Measurements from ENCODE around the gene RFC4.

Gene RFC4

DNA sequence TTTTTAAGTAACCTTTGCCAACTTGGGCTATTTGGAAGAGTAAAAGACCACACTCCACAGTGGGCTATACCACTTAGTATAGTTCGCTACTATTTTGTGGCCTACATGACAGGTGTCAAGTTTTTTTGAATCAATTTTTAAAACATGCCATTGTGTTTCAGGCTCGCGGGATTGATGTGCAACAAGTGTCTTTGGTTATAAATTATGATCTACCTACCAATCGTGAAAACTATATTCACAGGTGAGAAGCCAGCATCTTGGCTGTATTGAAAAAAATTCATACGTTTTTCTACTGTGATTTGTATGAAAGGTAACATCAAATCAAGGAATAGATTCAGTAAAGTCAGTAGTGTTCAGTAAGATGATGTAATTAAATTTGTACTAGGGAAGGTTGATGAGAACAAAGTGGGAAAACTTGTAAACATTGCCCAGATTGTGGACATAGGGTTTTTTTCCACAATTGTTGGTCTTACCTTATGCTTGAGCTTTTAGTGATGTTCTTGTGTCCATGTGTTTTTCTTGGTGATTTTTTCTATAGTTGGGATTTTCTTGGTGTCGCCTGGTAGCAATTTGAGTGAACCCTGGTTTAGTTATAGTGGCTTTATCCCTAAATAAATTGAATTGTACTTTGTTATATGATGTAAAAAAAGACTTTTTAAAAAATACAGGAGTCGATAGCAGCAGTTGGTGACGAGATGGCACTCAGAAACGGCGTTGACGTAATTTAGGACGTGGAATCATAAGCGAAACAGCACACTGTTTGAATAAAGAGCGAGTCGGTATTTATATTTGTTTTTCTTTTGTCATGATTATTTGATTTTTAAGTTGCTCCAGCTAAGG lies 18.4 kb downstream of the RFC4 start:
- DNase-seq (ENCODE audit: low read depth), result no peak

DNA sequence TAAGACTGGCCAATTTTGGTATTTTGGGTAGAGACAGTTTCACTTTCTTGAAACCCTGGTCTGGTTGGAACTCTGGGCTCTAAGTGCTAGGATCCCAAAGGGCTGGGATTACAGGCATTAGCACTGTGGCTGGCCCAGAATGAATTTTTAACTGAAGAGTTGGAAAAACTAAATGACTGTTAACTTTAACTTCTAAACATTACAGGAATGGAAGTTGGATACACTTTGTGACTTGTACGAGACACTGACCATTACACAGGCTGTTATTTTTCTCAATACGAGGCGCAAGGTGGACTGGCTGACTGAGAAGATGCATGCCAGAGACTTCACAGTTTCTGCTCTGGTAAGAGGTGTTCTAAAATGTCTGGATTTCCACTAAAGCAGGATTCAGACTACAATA lies 19.4 kb downstream of the RFC4 start:
- DNase-seq (ENCODE audit: low read depth), result no peak

DNA sequence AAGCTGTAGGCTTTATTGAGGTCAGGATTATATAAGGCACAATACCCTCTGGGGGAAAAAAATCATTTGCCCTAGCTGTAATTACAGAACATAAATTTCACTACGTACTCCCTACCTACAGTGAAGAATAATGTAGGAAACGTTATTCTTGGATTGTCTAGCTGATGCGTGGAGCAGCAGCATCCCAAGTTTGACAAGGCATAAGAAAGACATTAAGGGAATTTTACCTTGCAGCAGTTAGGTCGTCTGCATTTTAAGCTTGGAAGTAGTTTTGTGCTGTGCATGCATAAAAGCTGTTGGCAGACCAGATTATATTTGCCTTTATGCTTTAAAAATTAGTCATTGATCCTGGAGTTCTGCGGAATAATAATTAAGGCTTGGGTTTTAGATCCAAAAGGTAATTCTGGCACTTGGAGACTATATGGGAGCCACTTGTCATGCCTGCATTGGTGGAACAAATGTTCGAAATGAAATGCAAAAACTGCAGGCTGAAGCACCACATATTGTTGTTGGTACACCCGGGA lies 20.7 kb downstream of the RFC4 start:
- no peak for DNase-seq (ENCODE audit: low read depth)

DNA sequence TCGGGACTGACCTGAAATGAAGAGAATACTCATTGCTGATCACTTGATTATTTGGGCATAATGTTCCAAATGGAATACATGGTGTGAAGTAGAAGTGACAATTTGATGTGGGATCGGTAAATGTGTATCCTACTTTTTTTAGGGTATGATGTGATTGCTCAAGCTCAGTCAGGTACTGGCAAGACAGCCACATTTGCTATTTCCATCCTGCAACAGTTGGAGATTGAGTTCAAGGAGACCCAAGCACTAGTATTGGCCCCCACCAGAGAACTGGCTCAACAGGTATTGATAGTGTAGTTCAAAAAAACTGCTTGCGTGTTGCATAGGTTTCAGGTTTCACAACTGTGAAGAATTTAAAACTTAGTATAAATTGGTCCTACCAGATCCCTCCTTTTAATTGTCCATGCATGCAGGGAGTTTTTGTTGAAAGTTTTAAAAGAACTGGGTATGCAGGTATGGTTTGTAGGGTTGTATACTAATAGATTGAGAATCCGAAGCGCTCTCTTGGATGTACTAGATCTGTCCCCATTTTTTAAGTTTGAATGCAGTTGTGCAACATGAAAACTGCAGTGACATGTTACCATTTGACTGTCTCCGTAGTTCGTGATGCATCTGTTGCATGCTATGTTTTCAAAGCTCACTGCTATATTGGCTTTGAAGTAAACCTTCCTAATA lies 21.3 kb downstream of the RFC4 start:
- no peak for DNase-seq (ENCODE audit: low read depth)

DNA sequence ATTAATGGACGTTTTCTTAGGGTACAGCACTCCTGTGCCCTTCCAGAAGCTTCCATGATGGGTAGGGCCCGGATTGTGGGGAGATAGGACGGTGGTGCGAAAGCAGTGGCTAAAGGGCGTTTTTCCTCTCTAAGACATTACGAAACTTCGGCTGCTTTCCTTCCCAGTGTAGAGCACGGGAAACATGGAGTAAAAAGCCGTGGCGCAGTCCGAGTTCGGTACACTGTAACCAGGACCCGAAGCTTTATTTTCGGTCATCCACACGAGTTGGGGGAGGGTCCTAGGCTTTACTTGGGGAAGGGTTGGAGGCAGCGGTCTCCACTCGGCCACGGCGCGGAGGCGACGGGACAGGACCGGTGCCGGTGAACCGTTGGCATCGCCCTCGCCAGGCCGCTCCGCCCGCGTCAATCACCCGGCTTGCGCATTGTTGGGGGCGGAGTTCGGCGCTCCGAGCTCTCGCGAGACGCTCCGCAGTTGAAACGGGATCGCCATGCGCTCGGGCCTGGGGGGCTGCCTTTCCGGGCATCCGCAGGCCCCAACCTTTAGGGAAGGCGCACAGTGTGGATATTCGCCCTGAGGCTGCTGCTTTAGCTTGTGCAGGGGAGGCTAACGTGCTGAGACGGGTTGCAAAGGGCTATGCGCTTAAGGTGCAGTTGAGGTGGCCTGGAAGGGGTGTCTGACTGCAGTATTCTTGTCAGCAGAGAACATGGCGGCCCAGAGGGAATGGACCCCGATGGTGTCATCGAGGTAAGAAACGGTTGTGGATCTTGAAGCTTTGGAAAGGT lies 22.4 kb downstream of the RFC4 start:
- no peak for DNase-seq (ENCODE audit: low read depth)

DNA sequence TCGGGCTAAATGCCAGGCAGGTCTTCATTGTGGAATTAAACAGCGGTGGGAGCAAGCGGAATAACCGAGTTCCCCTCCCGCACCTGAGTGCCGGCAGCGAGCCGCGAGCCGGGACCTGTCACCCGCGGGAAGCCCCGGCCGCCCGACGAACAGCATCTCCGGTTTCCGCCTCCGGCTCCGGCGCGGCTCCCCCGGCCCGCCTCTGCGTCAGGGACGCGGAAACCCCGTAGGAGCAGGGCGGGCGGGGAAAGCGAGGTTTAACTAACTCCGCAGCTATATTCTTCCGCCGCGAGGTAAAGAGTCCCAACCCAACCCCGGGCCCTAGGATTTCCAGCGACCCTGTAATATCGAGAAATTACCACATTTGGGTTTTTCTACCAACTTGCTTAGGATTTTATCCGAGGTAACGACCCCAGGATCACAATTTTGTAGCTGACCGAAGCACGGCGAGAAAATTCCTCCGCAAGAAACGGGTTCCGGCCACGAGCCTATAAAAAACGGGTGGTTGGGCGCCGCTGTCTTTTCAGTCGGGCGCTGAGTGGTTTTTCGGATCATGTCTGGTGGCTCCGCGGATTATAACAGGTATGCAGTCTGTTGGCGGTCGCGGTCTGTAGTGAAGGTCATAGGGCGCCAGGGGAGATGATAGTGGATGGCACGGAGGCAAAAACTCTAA lies 23.1 kb downstream of the RFC4 start, which contains the start of gene EIF4A2:
Gene EIF4A2, plus strand, starts transcription at position 520 of the 673 bp plus-strand sequence. Its CDS starts 34 bp downstream, at position 554.
- peak; percentile 47 for DNase-seq (ENCODE audit: low read depth)

DNA sequence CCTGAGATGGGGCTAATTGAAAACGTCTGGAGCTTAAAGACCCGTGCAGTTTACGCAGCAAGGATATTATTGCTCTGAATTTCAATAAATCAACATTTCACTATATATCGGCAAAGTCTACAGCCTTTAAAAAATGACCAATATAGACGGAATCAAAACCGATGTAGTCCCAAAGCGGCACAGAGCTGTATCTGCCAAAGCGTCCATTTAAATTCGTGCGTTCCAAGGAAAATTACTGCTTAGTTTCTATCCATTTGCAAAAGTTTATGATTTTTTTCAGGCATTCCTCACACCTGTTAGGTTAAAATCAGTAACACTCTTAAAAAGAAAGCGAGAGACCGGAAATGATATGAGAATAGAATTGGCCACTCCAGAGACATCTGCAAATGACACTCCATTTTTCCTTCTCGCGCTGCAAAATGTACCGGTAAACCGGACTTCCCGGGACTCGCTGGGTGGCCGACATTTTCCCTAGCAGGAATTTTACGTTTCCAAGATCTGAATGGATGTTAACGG lies 23.7 kb downstream of the RFC4 start:
- no peak for DNase-seq (ENCODE audit: low read depth)

DNA sequence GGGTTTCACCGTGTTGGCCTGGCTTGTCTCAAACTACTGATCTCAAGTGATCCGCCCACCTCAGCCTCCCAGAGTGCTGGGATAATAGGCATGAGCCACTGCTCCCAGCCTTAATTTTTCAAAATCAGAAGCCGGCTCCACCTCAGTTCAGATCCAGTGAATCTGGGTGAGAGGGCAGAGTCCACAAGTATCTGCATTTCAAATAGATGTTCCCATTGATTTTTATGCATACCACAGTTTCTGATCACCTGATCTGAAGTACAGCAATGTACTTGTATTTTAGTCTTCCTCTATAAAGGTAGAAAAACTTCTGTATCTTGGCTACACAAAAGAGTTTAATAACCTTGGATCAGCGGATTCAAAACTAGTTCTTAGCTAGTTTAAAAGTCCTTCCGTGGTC lies 27.1 kb downstream of the RFC4 start:
- no peak for DNase-seq (ENCODE audit: low read depth)

DNA sequence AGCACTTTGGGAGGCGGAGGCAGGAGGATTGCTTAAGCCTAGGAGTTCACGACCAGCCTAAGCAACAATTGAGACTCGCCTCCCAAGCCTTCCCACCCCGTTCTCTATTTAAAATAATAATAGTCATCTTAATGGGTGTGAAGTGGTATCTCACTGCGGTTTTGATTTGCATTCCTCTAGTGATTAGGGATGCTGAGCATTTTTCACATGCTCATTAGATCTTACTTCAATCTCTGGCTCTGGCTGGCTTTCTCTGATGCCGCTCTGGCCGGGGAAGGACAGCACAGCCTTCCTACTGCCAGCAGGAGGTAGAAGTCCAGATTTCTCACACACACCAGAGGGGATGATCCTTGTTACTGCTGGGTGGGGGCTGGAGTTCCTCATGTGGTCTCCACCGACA lies 30.3 kb downstream of the RFC4 start:
- DNase-seq (ENCODE audit: low read depth), result no peak

DNA sequence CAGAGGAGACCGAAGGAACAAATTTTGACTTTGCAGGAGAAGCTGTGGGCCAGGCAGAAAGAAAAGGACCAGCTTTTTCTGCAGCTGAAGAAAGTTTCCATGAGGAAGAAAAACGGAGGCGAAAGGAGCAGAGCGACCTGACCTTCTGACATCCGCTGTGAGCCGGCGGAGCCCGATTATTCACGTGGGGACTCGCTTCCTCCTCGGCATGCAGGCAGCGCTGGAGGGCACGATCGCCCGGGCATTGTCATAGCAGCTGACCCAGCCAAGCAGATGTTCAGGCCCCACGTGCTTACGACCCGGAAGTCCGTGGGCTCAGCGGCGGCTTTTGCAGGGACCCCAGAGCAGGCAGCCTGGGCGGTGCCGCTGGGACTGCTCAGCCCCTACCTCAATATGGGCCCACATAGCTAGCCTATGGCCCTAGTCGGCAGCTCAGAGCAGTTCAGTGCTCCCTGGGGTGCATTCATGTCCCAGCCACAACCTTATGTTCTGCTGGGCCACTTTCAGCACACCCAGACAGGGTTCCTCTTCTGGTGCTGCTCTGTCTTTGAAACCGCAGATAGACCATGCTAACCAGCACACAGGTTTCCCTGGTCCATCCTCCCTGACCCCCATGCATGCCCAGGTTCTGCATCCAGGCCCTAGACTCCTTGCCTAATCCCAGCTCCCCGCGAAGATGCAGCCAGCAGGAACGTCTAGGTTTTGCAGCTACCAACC lies 33.4 kb downstream of the RFC4 start:
- DNase-seq (ENCODE audit: low read depth), result no peak

DNA sequence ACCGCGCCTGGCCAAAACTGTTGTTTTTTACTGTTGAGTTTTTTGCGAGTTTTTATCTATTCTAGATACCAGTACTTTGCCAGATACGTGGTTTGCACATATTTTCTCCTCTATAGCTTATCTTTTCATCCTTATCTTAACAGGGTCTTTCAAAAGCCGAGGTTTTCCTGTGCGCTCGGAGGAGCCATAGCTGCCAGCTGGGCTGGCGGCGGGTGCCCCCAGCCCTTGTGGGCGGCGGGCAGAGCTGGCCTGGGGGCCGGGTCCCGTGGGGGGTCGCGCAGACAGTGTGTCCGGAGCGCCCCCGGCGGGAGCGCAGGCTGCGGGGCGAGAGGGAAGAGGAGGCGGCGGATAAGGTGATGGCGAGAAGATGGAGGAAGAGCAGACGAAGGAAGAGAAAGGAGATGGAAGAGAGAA lies 34.0 kb downstream of the RFC4 start:
- no peak for DNase-seq (ENCODE audit: low read depth)

DNA sequence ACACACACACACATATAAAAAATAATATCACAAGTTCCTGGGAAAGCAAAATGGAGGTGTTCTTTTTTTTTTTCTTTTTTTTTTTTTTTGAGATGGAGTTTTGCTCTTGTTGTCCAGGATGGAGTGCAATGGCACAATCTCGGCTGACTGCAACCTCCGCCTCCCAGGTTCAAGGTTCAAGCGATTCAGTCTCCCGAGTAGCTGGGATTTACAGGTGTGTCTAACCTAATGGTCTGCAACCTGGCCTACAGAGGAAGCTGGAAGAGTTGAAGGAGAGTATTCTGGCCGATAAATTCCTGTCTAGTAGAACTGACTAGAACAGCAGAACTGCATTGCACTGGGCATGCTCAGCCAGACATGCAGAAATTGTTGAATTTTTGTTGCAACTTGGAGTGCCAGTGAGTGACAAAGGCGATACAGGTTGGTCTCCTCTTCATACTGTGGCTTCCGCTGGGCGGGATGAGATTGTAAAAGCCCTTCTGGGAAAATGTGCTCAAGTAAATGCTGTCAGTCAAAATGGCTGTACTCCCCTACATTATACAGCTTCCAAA lies 45.3 kb downstream of the RFC4 start:
- DNase-seq (ENCODE audit: low read depth), result no peak

DNA sequence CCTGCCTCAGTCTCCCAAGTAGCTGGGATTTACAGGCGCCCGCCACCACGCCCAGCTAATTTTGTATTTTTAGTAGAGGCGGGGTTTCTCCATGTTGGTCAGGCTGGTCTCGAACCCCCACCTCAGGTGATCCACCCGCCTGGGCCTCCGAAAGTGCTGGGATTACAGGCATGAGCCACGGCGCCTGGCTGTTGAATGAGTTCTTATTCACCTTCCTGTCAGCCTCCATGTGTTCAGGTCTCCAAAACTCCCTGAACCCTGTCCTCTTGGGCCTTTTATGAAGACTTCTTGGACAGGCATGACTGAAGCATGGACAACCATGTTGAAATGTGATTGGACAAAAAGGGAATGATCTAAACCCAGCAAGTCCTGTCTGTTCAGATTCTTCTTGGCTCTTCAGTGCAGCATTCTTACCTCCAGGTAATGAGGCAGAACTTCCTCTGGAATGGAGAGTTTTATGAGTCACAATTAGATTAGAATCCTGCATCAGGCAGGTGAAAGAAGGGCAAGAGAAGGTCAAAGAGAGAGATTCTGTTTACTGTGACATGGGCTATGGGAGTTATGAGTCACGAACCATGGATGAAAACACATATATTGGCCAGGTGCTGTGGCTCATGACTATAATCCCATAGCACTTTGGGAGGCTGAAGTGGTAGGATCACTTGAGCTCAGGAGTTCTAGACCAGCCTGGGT lies 46.0 kb downstream of the RFC4 start:
- DNase-seq (ENCODE audit: low read depth), result no peak

DNA sequence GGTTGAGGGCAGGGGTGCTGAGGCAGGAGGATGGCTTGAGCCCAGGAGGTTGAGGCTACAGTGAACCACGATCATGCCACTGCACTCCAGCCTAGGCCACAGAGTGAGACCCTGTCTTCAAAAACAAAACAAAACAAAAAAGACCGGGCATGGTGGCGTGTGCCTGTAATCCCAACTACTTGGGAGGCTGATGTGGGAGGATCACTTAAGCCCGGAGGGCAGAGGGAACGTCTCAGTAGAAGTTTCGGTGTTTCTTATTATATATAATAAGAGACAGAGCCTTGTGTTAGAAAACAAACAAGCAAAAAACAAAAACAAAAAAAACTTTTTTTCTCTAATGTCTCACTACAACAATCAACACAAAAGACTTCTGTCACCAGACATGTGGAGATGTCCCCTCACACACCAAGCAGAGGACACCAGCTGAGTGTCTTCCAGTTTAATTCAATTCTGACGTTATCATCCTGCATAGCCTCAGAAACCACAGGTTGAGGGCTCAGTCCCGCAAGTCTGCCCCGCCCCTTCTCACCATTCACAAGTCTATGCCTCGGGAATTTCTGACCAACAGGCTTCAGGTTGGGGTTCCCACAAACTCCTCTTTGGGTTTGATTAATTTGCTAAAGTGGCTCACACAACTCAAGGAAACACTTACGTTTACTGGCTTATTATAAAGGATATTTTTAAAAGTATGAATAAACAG lies 46.9 kb downstream of the RFC4 start:
- no peak for DNase-seq (ENCODE audit: low read depth)

DNA sequence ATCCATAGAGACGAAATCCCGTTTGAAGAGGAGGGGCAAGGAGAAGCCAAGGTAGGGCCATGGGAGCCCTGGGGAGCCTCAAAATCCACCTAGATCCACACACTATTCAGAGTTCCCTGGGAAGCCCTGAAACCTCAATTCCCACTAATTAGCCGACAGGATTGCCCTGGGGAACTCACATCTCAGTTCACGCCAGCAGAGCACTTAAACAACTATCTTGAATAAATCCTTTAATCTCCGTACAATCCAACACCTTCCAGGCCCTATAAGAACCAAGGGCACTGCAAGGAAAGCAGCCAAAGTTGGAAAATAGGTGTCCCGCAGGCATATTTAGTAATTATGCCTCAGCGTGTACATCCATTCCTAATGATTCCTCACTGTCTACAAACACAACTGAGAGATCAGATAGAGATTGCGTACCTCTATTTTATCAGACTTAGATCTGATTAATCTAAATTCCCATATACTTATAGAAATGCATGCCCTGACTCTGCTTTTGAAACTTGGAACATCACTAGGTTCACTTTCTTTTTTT lies 48.5 kb downstream of the RFC4 start:
- no peak for DNase-seq (ENCODE audit: low read depth)

DNA sequence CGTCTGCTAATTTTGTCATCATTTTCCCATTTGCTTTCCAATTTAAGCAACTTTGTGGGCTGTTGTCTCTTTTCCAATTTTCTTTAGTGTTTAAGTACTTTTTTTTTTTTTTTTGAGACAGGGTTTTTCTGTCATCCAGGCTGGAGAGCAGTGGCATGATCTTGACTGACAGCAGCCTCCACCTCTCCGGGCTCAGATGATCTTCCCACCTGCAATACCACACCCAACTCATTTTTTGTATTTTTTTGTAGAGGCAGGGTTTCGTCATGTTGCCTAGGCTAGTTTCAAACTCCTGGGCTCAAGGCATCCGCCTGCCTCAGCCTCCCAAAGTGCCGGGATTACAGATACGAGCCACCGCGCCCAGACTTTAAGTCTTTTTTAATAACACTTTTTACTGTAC lies 49.1 kb downstream of the RFC4 start:
- DNase-seq (ENCODE audit: low read depth), result no peak

DNA sequence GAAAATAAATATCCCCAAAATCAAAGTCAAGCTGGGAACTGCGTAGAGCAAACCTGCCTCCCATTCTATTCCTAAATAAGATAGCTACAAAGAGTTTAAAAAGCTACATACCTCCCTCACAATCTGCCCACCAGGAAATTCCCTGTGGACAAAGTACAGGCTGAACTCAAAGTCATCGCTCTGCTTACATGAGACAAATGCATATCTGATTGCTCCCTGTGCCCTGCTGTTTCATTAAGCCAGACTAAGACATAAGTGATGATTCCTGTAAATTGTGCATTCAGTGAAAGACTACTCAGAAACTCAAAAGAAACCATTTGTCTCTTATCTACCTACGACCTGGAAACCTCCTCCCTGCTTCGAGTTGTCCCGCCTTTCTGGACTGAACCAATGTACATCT lies 51.4 kb downstream of the RFC4 start:
- no peak for DNase-seq (ENCODE audit: low read depth)

DNA sequence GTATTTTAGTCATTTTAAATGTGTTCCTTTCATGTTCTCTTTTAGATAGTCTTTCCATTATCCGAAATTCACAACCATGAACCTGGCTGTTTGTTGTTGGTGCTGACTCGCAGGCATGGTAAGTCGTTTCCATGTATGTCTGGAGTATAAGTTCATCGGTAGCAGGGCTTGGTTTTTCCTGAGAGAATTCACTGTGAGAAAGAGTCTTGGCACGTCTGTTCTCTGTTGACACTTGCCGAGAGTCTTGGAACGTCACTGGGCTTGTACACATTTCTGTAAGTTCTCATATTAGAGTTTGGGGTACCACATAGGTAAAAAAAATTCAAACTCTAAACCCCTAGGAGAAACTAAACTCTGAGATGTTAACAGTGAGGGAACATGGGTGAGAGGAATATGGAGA lies 52.3 kb downstream of the RFC4 start:
- no peak for DNase-seq (ENCODE audit: low read depth)

DNA sequence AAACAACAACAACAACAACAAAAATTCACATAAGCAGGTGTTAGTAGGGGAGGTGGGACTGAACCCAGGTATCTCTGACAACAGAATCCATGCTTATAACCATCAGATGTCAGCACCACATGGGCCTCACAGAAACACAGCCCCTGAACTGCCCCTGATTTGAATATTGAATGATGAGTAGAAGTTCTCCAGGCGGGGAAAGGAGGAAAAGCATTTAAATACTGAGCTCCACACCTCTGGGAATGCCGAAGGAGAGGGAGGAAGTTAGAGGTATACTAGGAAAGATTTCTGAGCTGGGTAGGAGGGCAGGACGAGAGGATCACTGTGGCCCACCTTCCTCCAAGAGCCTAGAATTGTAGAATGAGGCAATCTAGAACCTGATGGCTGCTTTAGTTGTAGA lies 54.8 kb downstream of the RFC4 start:
- DNase-seq (ENCODE audit: low read depth), result no peak
